Iris pigment epithelial cell (primary cell): ENCODE data around the gene ZNF24.

Experiments
- DNase-seq: peaks from one replicate; pipeline ENCODE4 v3.0.0-alpha.2; 2011; ENCODE audit warnings: low read depth

The ZNF24 gene

GRCh38 chr18:35355140-35355618, 11.0 kb upstream of the ZNF24 start:
- peak; percentile 85 for DNase-seq

DNA sequence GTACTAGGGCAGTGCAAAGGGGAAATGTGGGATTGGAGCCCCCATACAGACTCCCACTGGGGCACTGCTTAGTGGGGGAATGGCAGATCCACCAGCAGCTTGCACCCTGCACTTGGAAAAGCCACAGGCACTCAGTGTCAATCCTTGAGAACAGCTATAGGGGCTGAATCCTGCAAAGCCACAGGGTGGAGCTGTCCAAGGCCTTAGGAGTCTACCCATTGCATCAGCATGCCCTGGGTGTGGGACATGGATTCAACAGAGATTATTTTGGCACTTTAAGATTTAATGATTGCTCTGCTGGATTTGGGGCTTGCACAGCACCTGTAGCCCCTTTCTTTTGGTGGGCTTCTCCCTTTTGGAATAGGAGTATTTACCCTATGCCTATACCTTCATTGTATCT, 8.6 kb upstream of the ZNF24 start:
- DNase-seq: no peak

DNA sequence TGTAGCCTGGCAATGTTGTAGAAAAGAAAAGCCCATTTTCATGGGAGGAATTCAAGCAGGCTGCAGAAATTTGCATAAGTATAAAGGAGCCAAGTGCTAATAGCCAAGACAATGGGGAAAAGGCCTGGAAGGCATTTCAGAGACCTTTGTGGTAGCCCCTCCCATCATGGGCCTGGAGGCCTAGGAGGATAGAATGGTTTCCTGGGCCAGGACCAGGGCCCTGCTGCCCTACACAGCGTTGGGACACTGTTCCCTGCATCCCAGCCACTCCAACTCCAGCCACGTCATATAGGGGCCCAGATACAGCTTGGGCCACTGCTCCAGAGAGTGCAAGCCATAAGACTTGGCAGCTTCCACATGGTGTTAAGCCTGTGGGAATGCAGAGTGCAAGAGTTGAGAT, 8.1 kb upstream of the ZNF24 start:
- DNase-seq: no peak

GRCh38 chr18:35348001-35348400, 3.8 kb upstream of the ZNF24 start:
- no peak for DNase-seq

- DNase-seq: no peak
These were observed 1.7 kb upstream of the ZNF24 start for GRCh38 chr18:35345950-35346349.

GRCh38 chr18:35345460-35345921, 1.3 kb upstream of the ZNF24 start:
- DNase-seq: peak; percentile 21

DNA sequence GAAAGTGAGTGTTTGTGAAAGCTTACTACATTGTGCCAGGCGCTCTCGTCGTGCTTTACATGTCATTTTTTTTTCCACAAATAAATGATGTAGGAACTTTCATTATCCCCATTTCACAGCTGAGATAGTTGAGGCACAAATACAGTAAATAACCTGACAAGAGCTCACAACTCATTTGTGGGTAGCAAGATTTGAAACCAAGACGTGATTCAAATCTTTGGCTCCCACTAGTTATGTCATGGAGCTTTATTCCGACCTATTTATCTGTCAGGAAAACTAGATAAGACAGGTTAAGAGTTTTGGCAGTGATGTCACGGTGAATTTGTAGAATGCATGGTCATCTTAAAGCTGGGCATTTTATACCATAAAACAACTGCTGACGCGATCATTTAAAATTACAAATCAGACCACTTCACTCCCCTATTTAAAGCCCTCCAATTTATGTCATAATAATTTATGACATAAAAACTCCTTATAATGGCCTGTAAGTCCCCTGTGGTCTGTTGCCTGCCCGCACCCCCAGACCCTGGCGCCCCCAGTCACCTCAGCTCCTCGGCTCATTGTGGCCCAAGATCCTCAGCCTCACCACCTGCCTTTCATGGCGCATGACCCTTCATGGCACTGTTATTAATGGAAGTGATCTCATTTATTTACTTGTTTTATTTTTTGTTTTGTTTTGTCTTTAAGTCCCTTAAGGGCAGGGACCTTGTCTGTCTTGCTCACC, 678 bp upstream of the ZNF24 start:
- DNase-seq: peak; percentile 49

DNA sequence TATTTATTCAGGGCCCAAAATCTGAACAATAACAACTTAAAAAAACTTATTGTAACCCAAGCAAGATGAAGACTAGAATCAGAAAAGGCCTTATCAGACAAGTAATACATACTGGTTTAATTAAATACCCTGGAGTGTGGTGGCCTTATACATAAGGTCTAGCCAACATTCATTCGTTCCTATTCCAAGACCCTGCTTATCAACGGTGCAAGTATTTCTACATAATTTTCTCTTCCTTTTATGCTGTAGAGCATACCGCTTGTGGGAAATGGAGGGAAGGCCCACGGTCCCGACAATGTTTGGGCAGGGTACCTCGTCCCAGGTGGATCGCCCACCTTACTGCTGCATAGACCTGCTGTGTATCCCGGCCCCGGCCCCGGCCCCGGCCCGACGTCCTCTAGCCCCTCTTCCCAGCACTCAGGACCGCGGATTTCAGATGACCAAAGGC, 708 bp downstream of the ZNF24 start:
- DNase-seq: peak; percentile 9

DNA sequence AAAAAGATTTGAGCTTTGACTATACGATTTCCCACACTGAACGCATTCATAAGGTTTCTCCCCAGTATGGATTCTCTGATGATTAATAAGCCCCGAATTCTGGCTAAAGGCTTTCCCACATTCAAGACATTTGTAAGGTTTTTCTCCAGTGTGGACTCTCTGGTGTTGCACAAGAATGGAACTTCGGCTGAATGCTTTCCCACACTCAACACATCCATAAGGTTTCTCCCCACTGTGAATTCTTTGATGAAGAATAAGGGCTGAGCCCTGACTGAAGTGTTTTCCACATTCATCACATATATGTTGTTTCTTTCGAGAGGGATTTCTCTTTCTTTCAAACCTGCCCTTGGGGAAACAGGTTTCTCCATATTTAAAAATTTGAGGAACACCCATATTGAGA, 6.9 kb downstream of the ZNF24 start:
- DNase-seq: no peak

DNA sequence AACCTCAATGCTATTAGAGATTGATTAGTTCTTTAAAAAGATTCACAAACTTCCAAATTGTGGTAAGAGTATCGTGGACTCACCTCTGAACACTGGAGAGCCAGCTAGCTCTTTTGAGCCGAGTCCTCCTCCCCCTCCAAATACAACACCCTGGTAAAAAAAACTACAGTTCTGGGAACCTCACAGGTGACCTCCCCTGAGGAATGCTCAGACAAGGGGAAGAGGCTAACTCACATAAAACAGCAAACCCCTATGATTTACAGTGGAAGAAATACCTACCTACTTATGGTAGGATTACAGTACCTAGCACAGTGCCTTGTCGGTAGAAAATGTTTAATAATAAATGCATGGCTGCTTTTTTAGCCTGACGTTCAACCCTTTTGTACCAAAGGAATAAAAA, 8.4 kb downstream of the ZNF24 start:
- DNase-seq: no peak

- DNase-seq: peak; percentile 65
These were observed 9.4 kb downstream of the ZNF24 start for GRCh38 chr18:35334821-35335220.

GRCh38 chr18:35334212-35334611, 10.0 kb downstream of the ZNF24 start:
- DNase-seq: no peak

GRCh38 chr18:35331367-35332087, 12.7 kb downstream of the ZNF24 start:
- no peak for DNase-seq

DNA sequence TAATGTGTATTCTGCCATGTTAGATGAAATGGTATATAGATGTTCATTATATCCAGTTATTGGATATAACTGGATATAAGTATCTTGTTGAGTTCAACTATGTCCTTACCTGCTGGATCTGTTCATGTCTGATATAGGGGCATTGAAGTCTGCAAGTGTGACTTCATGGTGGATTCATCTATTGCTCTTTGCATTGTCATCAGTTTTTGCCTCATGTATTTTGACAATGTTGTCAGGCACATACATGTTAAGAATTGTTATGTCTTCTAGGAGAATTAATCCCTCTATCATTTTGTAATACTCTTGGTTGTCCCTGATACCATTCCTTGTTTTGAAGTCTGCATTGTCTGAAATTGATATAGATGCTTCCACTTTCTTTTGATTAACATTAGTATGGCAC, 15.4 kb downstream of the ZNF24 start:
- DNase-seq: no peak

DNA sequence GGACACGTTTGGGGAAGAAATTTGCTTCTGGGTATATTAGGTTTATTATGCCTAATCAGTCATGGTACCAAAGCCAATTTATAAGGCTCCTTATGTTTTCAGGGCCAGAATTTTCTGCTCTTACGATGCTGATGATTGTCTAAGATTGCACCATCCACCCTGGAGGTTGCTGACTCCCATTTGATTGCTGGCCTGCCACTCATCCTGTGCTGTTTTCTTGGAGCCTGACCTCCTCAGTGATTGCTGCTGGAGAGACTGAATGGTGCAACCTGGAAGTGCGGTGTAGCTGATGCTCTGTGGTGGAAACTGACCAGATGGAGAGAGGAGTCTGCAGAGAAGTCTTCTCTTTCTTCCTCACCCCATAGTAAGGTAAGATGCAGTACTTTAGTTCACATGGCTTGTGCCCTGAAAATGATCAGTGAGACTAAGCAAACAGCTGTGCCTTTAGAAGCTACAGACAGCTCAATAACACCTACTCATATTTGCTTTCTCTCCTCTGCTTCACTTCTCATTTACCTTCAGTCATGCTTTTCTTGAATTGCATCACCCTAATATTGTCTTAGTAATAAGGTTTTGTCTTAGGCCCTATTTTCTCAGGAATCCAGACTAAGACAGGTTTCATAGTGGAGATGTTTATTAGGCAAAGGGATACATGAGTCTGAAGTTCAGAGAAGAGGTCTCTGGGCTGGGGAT, 17.4 kb downstream of the ZNF24 start:
- DNase-seq: no peak

- peak; percentile 18 for DNase-seq
These were observed 19.1 kb downstream of the ZNF24 start for GRCh38 chr18:35324926-35325655.

DNA sequence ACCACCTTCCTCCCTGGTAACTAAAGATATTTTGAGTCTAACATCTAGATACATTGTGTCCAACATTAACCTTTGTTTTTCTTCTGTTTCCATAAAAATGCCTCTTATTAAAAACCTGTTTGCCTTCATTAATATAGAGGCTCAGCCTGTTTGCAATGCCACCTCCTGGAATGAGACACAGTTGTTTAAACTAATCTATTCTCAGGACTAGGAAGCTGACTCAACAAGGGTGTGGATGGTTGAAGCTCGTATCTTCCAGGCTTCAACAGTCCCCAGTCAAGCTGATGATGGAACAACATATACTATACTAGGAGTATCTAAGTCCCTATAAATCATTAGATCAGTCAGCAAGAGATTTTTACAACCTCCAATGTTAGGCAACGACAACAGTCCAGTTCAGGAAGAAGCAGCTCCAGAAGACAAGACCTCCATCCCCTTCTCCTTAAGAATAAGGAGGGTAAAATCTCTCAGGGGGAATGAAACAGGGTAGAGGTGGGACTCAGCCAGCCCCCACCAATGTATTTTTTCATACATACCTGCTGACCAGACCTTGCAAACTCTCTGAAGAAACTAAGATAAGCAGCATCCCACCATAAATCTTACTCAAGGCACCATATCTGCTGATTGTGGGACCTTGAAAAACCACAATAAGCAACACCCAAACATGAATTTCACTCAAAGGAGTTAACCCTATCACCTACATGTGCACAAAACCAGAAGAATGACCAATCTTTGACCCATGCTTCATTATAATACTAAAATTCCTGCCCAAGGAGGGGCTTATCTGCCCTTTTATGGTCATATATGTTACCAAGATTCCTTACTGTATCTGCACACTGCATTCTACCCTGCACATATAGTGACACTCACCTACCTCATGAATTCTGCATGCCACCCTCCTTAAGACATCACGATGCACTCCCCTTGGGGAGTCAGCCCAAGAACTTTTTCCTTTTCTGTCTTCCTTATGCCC, 21.4 kb downstream of the ZNF24 start:
- no peak for DNase-seq

- DNase-seq: peak; percentile 59
These were observed 32.7 kb downstream of the ZNF24 start for GRCh38 chr18:35311496-35311895.

- no peak for DNase-seq
These were observed 37.5 kb downstream of the ZNF24 start for GRCh38 chr18:35306588-35307250.

GRCh38 chr18:35303610-35304009, 40.6 kb downstream of the ZNF24 start:
- no peak for DNase-seq
